Bronchial epithelial cell (primary cell): Measurements from ENCODE around the gene PTBP1. TPM values are rescaled to one million over a fixed set of nuclear protein-coding genes. Genes with fewer than 3 reads are reported as not detected.
A peak's percentile ranks its signal among the peaks of the same experiment; 100 is the strongest.

Experiments used
- DNase-seq: peaks from one replicate; pipeline ENCODE4 v3.0.0-alpha.2; 2010; ENCODE audit warnings: low read depth
- FAIRE-seq: peaks from 2 replicates; lab custom pipeline; 2011; peaks lifted over from hg19 to GRCh38; lab: Jason Lieb, UNC
- H3K27me3 ChIP-seq: 2 replicates; pipeline ENCODE4 v1.5.1; 2011; ENCODE audit warnings: low read length; ENCODE audit not compliant: control insufficient read depth, insufficient read depth
- H3K36me3 ChIP-seq: 2 replicates; pipeline ENCODE4 v1.5.1; 2011; ENCODE audit warnings: low read length; ENCODE audit not compliant: control insufficient read depth, insufficient read depth
- H3K4me3 ChIP-seq: 2 replicates; pipeline ENCODE4 v1.5.1; 2011; ENCODE audit warnings: mild to moderate bottlenecking, low read depth, low read length, control low read depth
- total RNA-seq: library from RNA; depleted of rRNA; stranded (reverse); fragments of >200 nt; gene quantifications from 2 replicates; pipeline ENCODE4 v1.2.1, GENCODE V29; 2014
- TF ChIP-seq, protein P1 (sequence below): IDR thresholded peaks from 2 replicates; pipeline ENCODE4 v1.5.1; 2011; ENCODE audit warnings: mild to moderate bottlenecking, moderate library complexity, low read length, control low read depth, inconsistent platforms; ENCODE audit not compliant: insufficient read depth, severe bottlenecking

Gene PTBP1
- total RNA-seq, 1 donor from 2014 or later, result 99.0 TPM

- FAIRE-seq (peak; percentile 99), DNase-seq (peak; percentile 96)
- Histone ChIP-seq H3K4me3 (no peak overlapping the region), H3K36me3 (no peaks in the 10 kb centered on the region), H3K27me3 (no peaks in the 10 kb centered on the region)
- TF ChIP-seq, protein P1, sequence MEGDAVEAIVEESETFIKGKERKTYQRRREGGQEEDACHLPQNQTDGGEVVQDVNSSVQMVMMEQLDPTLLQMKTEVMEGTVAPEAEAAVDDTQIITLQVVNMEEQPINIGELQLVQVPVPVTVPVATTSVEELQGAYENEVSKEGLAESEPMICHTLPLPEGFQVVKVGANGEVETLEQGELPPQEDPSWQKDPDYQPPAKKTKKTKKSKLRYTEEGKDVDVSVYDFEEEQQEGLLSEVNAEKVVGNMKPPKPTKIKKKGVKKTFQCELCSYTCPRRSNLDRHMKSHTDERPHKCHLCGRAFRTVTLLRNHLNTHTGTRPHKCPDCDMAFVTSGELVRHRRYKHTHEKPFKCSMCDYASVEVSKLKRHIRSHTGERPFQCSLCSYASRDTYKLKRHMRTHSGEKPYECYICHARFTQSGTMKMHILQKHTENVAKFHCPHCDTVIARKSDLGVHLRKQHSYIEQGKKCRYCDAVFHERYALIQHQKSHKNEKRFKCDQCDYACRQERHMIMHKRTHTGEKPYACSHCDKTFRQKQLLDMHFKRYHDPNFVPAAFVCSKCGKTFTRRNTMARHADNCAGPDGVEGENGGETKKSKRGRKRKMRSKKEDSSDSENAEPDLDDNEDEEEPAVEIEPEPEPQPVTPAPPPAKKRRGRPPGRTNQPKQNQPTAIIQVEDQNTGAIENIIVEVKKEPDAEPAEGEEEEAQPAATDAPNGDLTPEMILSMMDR, result no peak
Observed at GRCh38 chr19:778910-779653, 18.2 kb upstream of the PTBP1 start.

GRCh38 chr19:780935-781334, 16.3 kb upstream of the PTBP1 start:
- FAIRE-seq, result no peak
- H3K36me3 ChIP-seq, result no peaks in the 10 kb centered on the region
- H3K27me3 ChIP-seq, result no peaks in the 10 kb centered on the region
- DNase-seq, result no peak
- H3K4me3 ChIP-seq, result no peak overlapping the region
- TF ChIP-seq, protein P1, result no peak

DNA sequence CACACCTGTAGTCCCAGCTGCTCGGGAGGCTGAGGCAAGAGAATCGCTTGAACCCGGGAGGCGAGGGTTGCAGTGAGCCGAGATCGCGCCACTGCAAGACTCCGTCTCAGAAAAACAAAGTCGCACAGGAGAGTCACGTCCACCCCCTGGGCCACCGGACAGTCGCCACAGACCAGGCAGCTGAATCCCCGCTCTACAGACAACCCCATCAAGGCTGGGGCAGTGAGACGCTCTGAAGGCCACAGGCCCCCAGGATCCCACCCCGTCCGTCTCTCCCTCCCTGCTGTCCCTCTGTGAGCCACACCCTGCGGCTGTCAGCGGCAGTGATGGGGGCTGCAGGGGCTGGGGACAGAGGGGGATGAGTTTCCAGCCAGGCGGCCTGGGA, 15.5 kb upstream of the PTBP1 start:
- TF ChIP-seq, protein P1, result no peak
- Histone ChIP-seq H3K4me3 (no peak overlapping the region), H3K27me3 (no peaks in the 10 kb centered on the region), H3K36me3 (no peaks in the 10 kb centered on the region)
- FAIRE-seq (no peak), DNase-seq (no peak)

DNA sequence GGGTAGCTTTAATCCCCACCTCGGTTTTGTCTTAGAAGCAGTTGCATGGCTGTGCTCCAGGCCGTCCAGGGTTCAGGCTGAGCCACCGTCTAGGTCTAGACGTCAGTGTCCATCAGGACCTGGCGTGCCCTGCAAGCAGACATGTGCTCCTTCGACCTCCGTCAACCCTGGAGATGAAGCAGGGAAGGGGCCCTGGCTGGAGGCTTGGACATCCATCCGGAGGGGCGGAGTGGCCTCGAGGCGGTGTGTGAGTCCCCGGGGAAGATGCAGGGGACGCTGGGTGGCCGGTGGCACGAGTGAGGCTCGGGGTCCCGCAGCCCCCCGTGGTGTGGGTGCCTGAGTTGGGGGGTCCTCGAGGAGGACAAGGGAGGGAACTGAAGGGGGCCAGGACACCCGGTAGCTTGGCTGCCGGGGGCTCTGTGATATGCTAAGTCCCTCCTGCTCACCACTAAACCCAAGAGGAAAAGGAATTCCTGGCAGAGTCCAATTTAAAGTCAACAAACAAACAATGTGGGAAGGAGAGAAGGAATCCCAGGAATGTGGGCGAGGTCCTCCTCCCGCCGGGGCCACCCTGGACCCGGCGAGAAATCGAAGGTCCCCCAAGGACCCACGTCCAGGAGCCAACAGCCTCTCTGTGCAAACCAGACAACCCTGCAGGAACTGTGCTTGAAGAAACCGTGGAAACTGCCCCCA, 14.9 kb upstream of the PTBP1 start:
- peak overlapping the region; percentile 26 for H3K4me3 ChIP-seq

DNA sequence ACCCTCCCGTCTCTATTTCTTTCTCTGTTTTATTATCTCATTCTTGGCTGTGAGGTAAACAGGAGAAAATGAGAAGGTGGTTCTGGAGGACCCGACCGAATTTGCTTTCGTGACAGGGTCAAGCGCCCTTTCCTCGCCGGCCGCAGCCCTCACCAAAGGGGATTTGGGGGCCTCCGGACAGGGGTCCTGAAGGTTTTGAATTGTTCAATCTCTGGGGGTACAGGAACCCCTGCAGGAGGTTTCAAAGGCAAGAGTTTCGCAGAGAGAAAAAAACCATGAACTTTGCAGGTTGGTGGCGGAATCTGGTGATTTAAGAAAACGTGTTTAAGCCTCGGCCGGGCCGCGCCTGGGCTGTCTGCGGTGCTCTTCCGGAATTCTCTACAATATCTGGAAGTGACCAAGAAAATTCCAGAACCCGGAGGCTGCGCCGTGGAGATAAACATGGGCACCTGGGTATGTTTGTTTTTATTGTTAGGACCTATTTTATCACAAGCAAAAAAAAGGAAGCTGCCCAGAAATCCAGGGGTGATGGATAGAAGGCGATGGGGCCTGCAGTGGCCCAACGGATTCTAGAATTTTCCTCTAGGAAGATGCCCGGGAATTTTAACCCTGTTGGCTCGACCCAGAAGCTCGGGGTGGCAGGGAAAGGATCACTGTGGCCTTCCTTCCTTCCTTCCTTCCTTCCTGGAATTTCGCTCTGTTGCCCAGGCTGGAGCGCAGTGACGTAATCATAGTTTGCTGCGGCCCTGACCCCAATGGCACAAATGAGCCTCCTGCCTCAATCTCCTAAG, 14.2 kb upstream of the PTBP1 start:
- TF ChIP-seq, protein P1, result no peak
- DNase-seq (peak; percentile 34), FAIRE-seq (no peak)
- H3K27me3 ChIP-seq, result no peaks in the 10 kb centered on the region
- H3K36me3 ChIP-seq, result no peaks in the 10 kb centered on the region
- H3K4me3 ChIP-seq, result peak overlapping the region; percentile 26

More for the DNA sequence above, 14.9 kb upstream of the PTBP1 start:
- TF ChIP-seq, protein P1, result no peak
- no peaks in the 10 kb centered on the region for H3K36me3 ChIP-seq
- FAIRE-seq (no peak), DNase-seq (peak; percentile 54)
- no peaks in the 10 kb centered on the region for H3K27me3 ChIP-seq
